HFFc6 (cell line): ENCODE results near the gene FARP1. TPM values are rescaled to one million over a fixed set of nuclear protein-coding genes. Genes with fewer than 3 reads are reported as not detected.
A peak's percentile ranks its signal among the peaks of the same experiment; 100 is the strongest.

ENCODE experiments used
- DNase-seq: peaks from one replicate; pipeline ENCODE4 v3.0.0-alpha.2; 2018
- H3K27ac Mint-ChIP-seq: 2 replicates; pipeline ENCODE4 v1.8.0; 2020; ENCODE audit warnings: mild to moderate bottlenecking, mixed read lengths
- H3K27me3 Mint-ChIP-seq: 2 replicates; pipeline ENCODE4 v1.8.0; 2021; ENCODE audit warnings: mild to moderate bottlenecking, moderate library complexity, mixed read lengths; ENCODE audit not compliant: insufficient read depth
- H3K36me3 Mint-ChIP-seq: 2 replicates; pipeline ENCODE4 v1.8.0; 2021; ENCODE audit warnings: low read depth, mixed read lengths
- H3K4me1 Mint-ChIP-seq: 2 replicates; pipeline ENCODE4 v1.8.0; 2020; ENCODE audit warnings: low read depth, mixed read lengths
- H3K4me3 Mint-ChIP-seq: 2 replicates; pipeline ENCODE4 v1.8.0; 2020; ENCODE audit warnings: mild to moderate bottlenecking, moderate library complexity, mixed read lengths
- H3K9me3 Mint-ChIP-seq: 2 replicates; pipeline ENCODE4 v1.8.0; 2020; ENCODE audit warnings: mild to moderate bottlenecking, mixed read lengths
- CTCF ChIP-seq: fragments of 200-600 bp; sonication (generic); IDR thresholded peaks from 2 replicates; pipeline ENCODE4 v1.5.0; 2021; ENCODE audit warnings: antibody characterized with exemption, mild to moderate bottlenecking
- total RNA-seq, 6 experiments: library from RNA; stranded (reverse); fragmentation: NEBNext Ultra II Directional; extraction: Animal tissue kit (Norgen Biotek cat#: 25700); gene quantifications; 2 replicates in 1 of 6; 3 replicates in 5 of 6; pipeline ENCODE4 v1.2.3, GENCODE V29; 2021

FARP1 gene
- total RNA-seq, 6 experiments from 2014 or later = 140 to 181 (median 150) TPM

DNA sequence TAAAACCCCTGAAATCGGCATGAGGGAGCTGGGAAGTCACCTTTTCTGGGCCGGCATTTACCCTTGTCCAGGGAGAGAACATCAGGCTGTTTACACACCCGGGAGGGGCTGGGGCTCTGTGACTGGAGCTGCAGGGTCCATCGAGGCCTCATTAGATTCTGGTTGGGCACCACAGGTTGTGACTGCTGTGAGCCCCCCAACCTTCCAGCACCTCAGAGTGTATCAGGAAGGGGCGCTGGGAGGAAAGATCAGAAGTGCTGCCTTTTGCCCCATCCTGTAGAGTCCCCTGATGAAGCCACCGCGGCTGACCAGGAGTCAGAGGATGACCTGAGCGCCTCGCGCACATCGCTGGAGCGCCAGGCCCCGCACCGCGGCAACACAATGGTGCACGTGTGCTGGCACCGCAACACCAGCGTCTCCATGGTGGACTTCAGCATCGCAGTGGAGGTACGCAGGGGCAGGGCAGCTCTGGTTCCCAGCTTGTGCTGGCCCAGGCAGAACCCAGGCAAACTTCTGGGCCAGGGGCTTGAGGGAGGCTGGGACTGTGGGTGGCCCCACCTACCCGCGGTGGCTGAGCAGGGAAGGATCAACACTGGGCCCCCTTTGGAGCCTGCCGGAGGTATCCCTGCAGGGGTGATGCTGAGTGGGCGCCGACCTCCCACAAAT is 297.6 kb downstream of the FARP1 start:
- Mint-ChIP-seq H3K9me3 (no peaks in the 10 kb centered on the region), H3K36me3 (peaks cover 30% of the 10 kb centered on the region), H3K4me1 (peaks cover 28% of the 10 kb centered on the region), H3K27me3 (peaks cover 22% of the 10 kb centered on the region), H3K27ac (no peak overlapping the region), H3K4me3 (no peak overlapping the region)
- no peak for TF ChIP-seq CTCF
- DNase-seq = no peak

GRCh38 chr13:98441056-98441676 is 298.3 kb downstream of the FARP1 start:
- H3K4me1 Mint-ChIP-seq = peaks cover 30% of the 10 kb centered on the region
- no peak for DNase-seq
- H3K4me3 Mint-ChIP-seq = no peak overlapping the region
- peaks cover 23% of the 10 kb centered on the region for H3K27me3 Mint-ChIP-seq
- H3K9me3 Mint-ChIP-seq = no peaks in the 10 kb centered on the region
- H3K36me3 Mint-ChIP-seq = peaks cover 28% of the 10 kb centered on the region
- no peak for TF ChIP-seq CTCF
- no peak overlapping the region for H3K27ac Mint-ChIP-seq

GRCh38 chr13:98442391-98443230 is 299.7 kb downstream of the FARP1 start:
- Mint-ChIP-seq H3K9me3 (no peaks in the 10 kb centered on the region), H3K36me3 (peaks cover 29% of the 10 kb centered on the region), H3K27ac (peak overlapping the region; percentile 94), H3K4me3 (peak overlapping the region; percentile 32), H3K4me1 (peaks cover 30% of the 10 kb centered on the region), H3K27me3 (peaks cover 23% of the 10 kb centered on the region)
- DNase-seq = no peak
- no peak for TF ChIP-seq CTCF

DNA sequence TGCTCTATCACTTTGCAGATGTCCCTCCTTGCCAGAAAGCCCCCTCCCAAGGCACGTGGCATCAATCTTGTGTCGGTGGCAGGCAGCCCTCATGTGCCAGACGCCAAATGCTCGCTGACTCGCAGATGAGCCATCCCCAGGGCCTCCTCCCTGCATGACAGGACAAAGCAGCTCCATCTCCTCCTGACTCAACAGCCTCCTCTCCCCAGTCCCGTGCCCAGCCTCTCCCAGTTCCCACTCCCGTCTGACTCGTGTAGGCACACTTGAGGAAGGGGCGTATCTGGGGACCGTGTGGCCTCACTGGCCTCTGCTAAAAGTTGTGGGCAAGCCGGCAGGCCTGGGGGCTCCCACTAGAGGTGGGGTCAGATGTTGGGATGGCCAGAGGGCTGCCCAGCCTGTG is 300.4 kb downstream of the FARP1 start:
- TF ChIP-seq CTCF = no peak
- Mint-ChIP-seq H3K36me3 (peaks cover 33% of the 10 kb centered on the region), H3K27me3 (peaks cover 28% of the 10 kb centered on the region), H3K4me1 (peaks cover 30% of the 10 kb centered on the region), H3K4me3 (peak overlapping the region; percentile 32), H3K27ac (peak overlapping the region; percentile 94), H3K9me3 (no peaks in the 10 kb centered on the region)
- peak; percentile 85 for DNase-seq

GRCh38 chr13:98443800-98444325 is 301.0 kb downstream of the FARP1 start:
- Mint-ChIP-seq H3K4me3 (peak overlapping the region; percentile 47; the same call in 1 of the 2 replicates), H3K27me3 (peaks cover 29% of the 10 kb centered on the region), H3K9me3 (no peaks in the 10 kb centered on the region), H3K36me3 (peaks cover 39% of the 10 kb centered on the region), H3K4me1 (peaks cover 30% of the 10 kb centered on the region), H3K27ac (peak overlapping the region; percentile 94)
- DNase-seq = no peak
- TF ChIP-seq CTCF = no peak
